Upper lobe of left lung (tissue), 4 donors: ENCODE data around the gene TEX10.

ENCODE experiments used
- CTCF ChIP-seq, 6 experiments: fragments of 450-650 bp in 4 of 6; fragments of 200-600 bp in 2 of 6; sonication (generic) in 2 of 6; IDR thresholded peaks; one replicate each; pipeline ENCODE4 v1.5.1; 2016 to 2019; ENCODE audit warnings: antibody characterized with exemption in 6 of 6
- POLR2A ChIP-seq, 4 donors: fragments of 450-650 bp; IDR thresholded peaks; one replicate each; pipeline ENCODE4 v1.5.1; 2016 to 2017; ENCODE audit warnings: antibody characterized with exemption in 4 of 4, mild to moderate bottlenecking in 2 of 4
- POLR2AphosphoS5 ChIP-seq, 2 donors: sonication (generic); formaldehyde crosslinking; IDR thresholded peaks; one replicate each; pipeline ENCODE4 v1.5.1; 2017; ENCODE audit warnings: antibody characterized with exemption in 2 of 2

DNA sequence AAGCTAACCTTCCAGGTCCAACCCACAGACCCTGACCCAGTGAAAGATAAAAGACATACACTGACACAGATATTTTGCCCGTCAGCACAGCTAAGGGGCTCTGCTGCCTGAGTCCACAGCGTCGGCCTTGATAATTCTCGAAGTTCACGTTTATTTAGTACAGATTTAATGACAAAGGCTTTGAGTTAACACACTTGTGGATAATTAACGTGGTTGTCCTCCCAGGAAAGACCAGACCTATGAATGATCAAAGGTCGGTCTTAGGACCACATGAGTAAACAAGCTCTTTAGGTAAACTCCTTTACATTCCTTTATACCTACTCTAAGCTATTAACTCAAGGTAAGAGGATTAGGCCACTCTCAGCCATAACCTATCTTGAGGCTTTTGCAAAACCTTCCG lies 11.3 kb upstream of the TEX10 start:
- TF ChIP-seq POLR2A (IDR thresholded peaks at IDR 0.05): no peak
- no peak for TF ChIP-seq POLR2AphosphoS5 (IDR thresholded peaks at IDR 0.05)
- TF ChIP-seq CTCF (IDR thresholded peaks at IDR 0.05): no peak
